Measurements from ENCODE around the gene ANO1.

The ANO1 gene

DNA sequence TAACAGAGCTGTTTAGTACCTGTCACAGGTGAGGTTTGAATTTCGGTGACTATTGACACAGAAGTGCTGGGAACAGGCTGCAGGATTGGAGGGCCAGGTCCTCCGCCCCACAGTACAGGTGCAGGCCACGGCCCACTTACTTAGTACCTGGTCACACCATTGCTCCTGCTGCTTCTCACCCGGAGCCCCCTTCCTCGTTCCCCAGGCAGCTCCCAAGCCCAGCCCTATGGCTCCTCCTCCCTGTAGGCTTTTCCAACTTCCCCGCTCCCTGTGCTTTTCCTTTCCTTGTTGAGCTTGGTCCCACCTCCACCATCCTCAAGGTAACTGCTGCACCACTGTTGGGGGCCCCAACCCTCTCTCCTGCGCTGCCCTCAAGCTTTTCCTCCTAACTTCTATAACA, 27.9 kb upstream of the ANO1 start:
- DNase-seq (ENCODE audit: low read depth in 2 of 2), result no peak

DNA sequence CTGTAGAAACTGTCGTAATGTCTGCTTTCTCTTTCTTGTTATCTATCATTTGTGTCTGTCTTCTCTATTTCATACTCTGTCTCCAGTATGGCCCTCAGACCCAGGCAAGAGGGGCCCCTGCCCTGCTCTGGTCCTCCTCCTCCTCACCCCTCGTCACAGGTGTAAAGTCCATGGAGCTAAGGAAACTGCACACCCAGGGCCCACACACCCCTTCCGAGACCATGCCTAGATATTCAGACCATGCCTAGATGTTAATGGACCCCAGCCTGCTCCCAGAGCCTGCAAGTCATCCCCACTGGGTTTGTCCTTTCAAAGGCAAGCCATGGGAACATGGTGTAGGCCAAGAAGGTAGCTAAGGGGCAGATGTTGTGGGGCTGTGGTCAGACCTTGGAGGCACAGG, 24.1 kb upstream of the ANO1 start:
- no peak for DNase-seq (ENCODE audit: low read depth in 2 of 2)

DNA sequence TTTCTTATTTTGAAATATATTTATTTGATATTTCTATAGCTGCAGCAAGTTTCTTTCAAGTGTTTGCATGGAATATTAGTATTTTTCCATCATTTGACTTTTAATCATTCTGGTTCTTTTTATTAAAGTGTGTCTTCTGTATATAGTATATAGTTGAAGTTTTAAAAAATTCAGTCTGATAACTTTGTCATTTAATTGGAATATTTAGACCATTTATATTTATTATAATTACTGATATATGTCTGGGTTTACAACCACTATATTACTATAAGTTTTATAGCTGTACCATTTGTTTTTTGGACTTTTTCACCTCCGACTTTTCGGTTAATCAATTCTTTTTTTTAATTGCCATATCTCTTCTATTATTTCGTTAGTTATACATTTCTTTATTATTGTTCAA, 22.7 kb upstream of the ANO1 start:
- DNase-seq (ENCODE audit: low read depth in 2 of 2), result no peak

DNA sequence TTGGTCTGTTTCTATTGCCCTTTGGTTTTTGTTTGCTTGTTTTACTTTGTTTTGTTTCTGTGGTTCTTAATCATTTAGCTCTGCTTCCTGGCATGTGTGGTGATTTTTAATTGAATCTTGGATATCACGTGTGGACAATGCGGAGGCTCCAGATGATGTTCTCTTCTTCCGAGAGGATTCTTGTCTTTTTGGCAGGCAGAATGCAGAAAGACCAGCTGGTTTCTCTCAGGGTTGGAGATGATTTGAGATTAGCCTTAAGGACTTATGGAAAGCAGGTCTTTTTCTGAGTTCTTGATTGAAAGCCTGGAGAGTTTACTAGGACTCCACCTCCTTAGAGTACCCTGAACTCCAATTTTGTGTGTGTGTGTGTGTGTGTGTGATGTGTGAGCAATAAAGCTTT, 21.0 kb upstream of the ANO1 start:
- no peak for DNase-seq (ENCODE audit: low read depth in 2 of 2)

DNA sequence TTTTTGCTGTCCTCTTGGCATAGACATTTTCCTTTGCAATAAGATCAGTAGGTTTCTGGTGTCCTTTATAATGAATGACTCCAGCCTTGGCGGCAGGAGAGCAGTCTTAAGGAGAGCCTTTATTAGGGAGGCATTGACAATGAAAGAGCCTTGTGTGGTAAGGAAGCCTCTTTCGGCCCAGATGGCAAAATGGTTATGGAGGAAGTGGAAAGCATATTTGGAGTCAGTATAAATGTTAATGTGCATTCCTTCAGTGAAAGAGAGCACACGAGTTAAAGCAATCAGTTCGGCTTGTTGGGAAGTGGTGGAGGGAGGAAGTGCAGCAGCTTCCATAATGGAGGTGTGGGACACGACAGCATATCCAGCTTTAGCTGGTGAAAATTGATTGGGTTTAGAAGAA, 18.1 kb upstream of the ANO1 start:
- DNase-seq (ENCODE audit: low read depth in 2 of 2), result no peak

DNA sequence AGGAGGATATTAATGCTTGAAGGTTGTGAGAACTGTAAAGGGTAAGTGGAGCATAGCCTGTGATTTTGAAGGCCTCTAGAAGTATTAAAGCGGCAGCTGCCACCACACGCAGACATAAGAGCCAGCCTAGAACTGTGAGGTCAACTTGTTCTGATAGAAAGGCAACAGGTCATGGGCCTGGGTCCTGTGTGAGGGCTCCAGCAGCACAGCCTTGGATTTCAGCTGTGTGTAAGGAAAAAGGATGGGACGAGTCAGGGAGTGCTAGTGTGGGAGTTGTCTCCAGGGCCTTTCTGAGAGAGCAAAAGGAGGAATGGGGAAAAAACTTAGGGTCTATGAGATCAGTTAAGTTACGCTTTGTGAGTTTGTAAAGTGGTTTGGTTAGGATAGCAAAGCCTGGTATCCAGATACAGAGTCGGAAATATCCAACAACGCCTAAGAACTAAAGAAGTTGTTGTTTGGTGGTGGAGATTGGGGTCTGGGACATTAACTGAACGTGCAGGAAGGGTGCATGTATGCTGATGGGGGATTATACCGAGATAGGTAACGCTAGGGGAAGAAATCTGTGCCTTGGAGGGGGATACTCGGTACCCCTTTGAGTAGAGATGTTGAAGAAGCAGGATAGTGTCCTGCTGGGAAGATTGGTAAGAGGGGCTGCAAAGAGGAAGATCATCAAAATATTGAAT, 17.4 kb upstream of the ANO1 start:
- no peak for DNase-seq (ENCODE audit: low read depth in 2 of 2)

DNA sequence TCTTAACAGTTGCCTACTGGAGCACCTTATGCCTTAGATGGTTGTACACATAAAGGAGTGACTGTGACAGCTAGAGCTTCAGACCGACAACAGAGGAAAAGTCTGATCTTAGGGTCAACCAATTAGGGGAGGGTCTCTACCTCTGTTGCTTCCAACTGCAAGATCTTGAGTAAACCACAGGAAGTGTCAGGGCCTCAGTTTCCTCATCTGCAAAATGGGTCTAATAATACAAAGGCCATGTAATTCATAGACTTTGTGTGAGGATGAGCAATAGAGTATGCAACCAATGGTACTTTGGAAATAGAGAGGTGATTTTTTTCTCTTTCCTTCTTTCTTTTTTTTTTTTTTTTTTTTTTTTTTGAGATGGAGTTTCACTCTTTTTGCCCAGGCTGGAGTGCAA, 16.4 kb upstream of the ANO1 start:
- no peak for DNase-seq (ENCODE audit: low read depth in 2 of 2)

GRCh38 chr11:70063121-70063520, 15.0 kb upstream of the ANO1 start:
- no peak for DNase-seq (ENCODE audit: low read depth in 2 of 2)

- DNase-seq (ENCODE audit: low read depth in 2 of 2), result no peak
Observed at GRCh38 chr11:70063555-70063954, 14.6 kb upstream of the ANO1 start.

DNA sequence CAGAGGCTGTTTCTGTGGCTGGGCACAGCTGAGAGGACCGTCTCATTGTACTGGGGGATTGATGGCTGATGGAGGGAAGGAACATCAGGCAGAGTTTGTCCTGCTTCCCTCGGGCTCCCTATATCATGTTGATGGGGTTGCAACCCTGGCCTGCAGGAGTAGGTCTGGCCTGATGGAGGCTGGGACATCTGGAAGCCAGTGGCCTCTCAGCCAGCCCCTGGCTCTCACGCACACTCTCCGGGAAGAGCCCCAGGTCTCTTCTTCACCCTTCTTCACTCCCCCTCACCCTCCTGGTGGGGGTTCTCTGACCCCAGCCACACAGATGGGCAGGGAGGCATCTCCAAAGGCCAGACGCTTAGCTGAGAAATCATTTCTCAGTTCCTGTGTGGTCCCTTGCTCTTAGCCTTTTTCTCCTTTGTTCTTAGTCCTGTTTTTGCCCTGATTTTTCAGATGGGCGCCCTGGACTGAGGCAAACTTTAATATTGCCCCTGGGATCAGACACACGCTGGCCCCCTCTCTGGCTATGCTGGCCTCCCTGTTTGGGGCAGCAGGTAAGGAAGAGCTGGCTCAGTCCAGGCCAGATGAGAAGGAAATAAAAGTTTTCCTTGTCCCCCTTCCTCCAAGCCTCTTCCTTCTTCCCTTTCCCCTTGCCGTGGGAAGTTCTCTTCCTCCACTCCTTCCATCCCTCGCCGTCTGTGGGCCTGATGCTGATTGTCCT, 13.9 kb upstream of the ANO1 start:
- no peak for DNase-seq (ENCODE audit: low read depth in 2 of 2)

DNA sequence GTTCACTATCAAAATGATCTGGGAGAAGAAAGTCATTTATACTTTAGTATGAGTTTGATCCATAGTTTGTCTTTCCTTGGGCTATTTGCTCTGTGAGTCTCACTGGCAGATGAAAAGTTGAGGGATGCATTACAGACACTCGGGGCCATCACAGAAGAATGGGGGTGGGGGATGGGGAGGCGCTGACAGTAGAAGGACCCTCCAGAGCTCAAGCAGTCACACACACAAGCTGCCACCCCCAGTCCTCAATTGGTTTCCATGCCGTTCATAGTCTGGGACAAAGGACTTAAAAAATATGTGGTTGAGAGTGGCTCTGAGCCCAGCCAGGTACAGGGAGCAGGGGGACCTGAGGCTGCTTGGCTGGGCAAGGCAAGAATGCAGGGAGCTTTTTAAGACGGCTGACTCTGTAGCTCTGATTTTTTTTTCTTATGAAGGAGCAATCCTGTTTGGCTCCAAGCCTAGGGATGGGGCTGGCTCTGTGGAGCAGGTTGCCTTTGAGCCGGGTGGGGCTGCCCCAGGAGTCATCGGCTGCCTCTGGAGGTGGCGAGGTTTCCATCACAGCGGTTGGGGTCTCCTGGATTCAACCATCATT, 13.3 kb upstream of the ANO1 start:
- no peak for DNase-seq (ENCODE audit: low read depth in 2 of 2)

DNA sequence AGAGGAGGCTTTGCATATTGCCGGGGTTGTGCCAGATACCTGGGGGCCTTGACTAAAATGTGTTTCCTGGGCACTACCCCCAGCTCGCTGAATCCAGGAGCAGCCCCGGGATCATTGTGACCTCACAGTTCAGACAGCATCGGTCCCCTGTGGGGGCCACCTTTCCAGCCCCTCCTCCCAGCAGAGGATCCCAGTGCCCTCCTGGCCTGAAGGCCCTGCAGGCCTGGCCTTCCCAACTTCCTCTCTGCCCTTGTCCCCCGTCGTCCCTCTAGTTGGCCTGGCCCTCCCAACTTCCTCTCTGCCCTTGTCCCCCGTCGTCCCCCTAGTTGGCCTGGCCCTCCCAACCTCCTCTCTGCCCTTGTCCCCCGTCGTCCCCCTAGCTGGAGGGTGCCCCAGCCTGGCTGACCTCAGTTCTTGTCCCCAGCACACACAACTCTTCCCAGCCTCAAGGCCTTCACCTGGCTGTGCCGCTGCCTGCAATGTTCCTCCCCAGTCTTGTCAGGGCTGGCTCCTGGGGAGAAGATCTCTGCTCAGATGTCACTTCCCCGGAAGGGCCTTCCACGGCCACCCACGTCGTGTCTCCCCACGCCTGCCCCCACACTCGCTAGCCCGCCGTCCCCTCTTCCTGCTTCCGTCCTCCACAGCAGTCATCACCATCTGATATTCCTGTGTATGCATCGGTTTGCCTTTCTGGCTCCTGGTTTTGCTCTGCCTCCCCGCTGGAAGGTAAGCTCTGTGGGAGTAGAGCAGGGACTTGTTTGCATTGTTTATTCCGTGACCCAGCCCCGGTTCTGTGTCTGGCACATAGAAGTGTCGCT, 12.6 kb upstream of the ANO1 start:
- no peak for DNase-seq (ENCODE audit: low read depth in 2 of 2)

DNA sequence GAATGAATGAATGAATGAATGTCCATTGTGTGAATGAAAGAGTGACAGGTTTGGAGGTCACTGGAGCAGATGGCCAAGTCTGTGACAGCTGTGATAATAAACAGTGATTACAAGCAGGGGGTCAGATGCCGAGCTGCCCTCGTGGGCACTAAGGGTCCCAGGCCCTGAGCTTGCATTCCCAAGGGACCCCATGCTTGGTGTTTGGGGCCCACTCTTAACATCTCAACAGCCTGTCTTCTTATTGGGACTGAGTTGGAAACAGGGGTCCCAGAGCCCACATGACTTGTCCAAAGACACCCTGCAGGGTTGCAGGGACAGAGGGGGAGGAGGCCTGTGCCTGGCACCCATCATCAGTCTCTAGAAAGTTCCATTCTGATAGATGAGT, 12.0 kb upstream of the ANO1 start:
- DNase-seq (ENCODE audit: low read depth in 2 of 2), result no peak

DNA sequence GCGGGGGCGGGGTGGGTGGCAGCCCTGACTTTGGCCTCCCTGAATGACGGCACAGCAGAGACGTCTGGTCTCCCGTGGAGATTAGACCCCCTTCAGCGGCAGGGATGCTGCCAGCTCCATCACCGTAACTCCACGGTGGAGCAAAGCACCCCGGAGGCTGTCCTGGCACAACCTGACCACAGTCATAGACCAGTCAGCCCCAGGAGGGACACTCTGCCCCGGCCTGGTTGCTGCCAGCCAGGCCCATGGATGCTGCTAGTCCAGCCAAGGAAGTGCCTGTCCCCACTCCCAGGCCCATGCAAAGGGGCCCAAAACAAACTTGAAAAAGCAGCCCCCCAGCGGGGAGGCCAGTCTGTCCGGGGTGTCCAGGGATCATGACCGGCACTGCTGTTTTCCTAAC, 11.5 kb upstream of the ANO1 start:
- no peak for DNase-seq (ENCODE audit: low read depth in 2 of 2)

- no peak for DNase-seq (ENCODE audit: low read depth in 2 of 2)
Observed at GRCh38 chr11:70067036-70067435, 11.1 kb upstream of the ANO1 start.

DNA sequence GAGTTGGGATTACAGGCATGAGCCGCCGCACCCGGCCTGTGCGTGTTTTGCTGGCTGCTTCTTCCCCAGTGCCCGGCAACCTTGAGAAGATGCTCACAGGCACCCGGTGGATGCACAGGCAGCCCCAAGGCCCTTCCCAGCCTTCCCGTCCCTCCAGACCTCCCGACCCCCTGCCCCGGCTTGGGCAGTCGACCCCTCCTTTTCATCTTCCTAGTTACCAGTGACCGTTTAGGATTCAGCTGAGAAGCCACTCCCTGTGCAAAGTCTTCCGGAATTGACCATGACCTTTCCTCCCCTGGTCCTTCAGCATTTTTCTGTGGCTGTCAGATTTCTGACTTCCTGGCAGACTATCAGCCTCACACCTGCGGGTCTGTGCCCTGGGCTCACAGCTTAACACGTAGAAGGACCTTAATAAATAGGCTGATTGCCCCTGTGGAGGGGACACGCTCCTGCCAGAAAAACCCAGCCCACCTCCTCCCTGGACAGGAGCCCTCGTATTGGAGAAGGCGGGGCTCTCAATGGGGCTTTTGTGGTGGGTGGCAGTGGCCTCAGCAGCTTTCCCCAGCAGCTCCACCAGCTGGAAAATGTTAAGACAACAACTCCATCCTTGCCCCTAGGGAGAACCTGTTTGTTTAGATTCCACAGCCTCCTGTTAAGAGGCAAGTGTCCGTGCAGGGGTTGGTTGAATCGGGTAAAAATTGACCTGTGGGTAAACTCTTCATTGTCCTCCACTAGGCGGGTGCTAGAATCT, 10.4 kb upstream of the ANO1 start:
- no peak for DNase-seq (ENCODE audit: low read depth in 2 of 2)

DNA sequence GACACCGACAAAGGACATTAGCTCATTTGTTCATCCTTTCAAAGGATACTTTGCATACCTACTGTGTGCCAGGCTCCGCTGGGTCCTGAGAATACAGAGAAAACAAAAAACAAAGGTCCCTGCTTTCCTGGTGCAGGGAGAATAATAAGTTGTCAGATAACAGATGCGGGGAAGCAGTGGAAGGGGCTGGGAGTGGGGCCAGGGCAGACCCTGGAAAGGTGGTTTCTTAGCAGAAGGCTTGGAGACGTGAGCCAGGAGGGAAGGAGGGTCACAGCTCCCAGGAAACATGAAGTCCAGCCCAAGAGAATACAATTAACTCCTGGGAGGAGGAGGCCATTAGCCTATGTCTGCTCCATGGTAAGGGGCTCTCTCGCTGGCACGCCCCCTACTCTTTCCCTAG, 9.8 kb upstream of the ANO1 start:
- no peak for DNase-seq (ENCODE audit: low read depth in 2 of 2)

DNA sequence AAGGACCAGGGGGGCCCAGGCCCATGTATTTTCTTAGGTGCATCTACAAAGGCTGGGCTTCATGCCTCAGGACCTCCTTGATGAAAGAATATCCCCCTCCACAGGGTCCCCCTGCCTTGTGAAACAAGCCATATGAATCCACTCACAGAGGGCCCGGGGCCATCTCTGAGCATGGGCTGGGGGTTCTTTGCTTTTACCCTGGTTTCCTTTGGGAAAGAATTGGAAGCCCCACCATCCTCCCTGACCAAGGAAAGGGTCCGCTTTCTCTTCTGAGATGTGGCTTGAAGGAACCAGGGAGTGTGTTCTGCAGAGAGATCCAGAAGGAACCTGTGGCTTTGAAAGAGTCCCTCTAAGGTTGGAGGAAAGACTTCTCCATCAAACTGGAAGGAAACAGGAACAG, 9.2 kb upstream of the ANO1 start:
- no peak for DNase-seq (ENCODE audit: low read depth in 2 of 2)

GRCh38 chr11:70070706-70071105, 7.4 kb upstream of the ANO1 start:
- DNase-seq (ENCODE audit: low read depth in 2 of 2), result no peak

DNA sequence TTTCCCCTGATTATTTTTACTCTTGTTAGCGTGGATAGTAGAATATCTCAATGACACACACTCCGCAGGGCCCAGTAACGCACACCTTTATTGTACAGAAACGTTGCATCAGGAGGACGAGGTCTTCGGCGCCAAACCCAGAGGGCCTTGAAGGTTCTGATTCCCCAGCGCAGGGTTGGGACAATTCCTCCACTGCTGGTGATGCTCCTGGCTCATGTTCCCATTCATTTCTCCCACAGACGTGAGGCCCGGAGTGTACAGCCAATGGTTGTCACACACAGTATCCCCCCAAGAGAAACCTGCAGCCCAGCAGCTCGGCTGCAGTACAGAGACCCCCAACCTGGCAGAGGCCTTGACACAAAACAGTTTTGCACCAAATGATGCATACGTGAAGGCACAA, 6.1 kb upstream of the ANO1 start:
- DNase-seq (ENCODE audit: low read depth in 2 of 2), result no peak

- DNase-seq (ENCODE audit: low read depth in 2 of 2), result no peak
Observed at GRCh38 chr11:70072461-70072860, 5.7 kb upstream of the ANO1 start.

Data from fibroblast of skin of left biceps (primary cell).